HUES6 (cell line): ENCODE results near the gene USP1.

ENCODE experiments used
- H3K27ac ChIP-seq: 2 replicates; pipeline ENCODE4 v1.7.0; 2013; ENCODE audit warnings: low read depth, mild to moderate bottlenecking, low read length, inconsistent platforms
- H3K27me3 ChIP-seq: 2 replicates; pipeline ENCODE4 v1.6.1; 2013; ENCODE audit warnings: low read length; ENCODE audit not compliant: control insufficient read depth, insufficient read depth
- H3K36me3 ChIP-seq: 2 replicates; pipeline ENCODE4 v1.6.1; 2013; ENCODE audit warnings: low read length; ENCODE audit not compliant: control insufficient read depth, insufficient read depth
- H3K4me1 ChIP-seq: 2 replicates; pipeline ENCODE4 v1.6.1; 2013; ENCODE audit warnings: low read length; ENCODE audit not compliant: control insufficient read depth, insufficient read depth
- H3K4me3 ChIP-seq: 2 replicates; pipeline ENCODE4 v1.5.1; 2013; ENCODE audit warnings: low read depth, low read length
- H3K9ac ChIP-seq: one replicate; pipeline ENCODE4 v1.6.1; 2013; ENCODE audit warnings: mild to moderate bottlenecking, low read length
- H3K9me3 ChIP-seq: 2 replicates; pipeline ENCODE4 v1.6.1; 2013; ENCODE audit warnings: low read depth, low read length; ENCODE audit not compliant: control insufficient read depth, insufficient read depth

Gene USP1

DNA sequence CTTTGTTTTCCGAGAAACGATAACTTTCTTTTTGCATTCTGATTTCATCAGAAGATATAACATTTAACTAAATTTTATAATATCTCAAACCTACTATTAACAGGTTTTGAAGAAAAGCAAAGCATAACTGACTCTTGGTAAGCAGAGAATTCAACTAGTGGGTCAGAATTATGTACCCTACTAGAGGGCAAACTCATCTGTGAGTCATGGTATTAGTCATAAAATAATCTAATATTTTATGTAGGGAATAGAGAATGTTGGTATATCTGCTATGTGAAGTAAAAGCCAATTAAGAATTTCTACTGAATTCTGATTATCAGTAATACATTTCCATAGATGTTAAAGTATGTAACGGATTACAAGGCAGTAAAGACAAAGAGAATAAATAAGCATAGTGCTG, 56.8 kb downstream of the USP1 start:
- Histone ChIP-seq H3K27me3 (no peaks in the 10 kb centered on the region), H3K36me3 (peaks cover 13% of the 10 kb centered on the region), H3K9me3 (no peaks in the 10 kb centered on the region), H3K27ac (no peak overlapping the region), H3K4me1 (no peaks in the 10 kb centered on the region), H3K4me3 (no peak overlapping the region), H3K9ac (no peak overlapping the region)

DNA sequence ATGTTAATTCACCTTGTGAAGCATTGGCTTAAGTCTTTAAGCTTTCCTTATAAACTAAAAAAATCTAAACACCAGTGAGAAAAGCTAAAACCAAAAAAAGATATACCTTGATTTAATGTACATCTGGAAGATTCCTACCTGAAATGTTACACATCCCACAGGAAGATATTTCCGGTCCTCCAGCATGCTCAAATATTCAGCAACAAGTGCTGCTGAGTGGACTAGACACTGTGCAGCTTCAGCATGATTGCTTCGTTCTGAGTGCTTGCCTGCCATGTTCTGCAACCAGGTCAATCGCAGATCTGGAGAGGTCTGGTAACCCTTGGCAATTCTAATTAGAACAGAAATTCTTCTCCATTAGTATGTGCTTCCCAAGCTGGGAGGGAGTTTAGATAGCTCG, 57.3 kb downstream of the USP1 start:
- Histone ChIP-seq H3K9ac (no peak overlapping the region), H3K4me1 (no peaks in the 10 kb centered on the region), H3K27me3 (no peaks in the 10 kb centered on the region), H3K36me3 (peaks cover 13% of the 10 kb centered on the region), H3K9me3 (no peaks in the 10 kb centered on the region), H3K27ac (no peak overlapping the region), H3K4me3 (no peak overlapping the region)

DNA sequence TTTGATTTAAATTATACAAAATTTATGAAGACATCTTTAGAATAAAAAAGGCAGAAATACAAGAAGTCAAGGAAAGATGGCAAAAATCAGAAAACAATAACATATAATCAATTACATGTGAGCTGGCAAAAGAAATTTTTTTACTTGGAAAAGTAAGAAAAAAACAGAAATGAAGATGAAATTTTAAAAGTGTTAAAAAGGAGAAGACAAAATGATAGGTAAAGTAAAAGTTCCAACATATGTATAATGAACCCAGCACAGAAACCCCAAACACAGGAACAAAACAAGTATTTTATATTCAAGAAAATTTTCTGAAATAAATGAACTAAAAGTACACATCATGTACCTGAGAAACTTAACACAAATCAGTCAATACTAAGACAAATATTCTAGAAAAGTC, 63.4 kb downstream of the USP1 start:
- Histone ChIP-seq H3K27me3 (no peaks in the 10 kb centered on the region), H3K36me3 (peaks cover 11% of the 10 kb centered on the region), H3K4me3 (no peak overlapping the region), H3K9ac (no peak overlapping the region), H3K4me1 (no peaks in the 10 kb centered on the region), H3K27ac (no peak overlapping the region), H3K9me3 (no peaks in the 10 kb centered on the region)
